Natural killer cell (primary cell): ENCODE data around the gene SAC3D1. TPM values are rescaled to one million over a fixed set of nuclear protein-coding genes. Genes with fewer than 3 reads are reported as not detected.

ENCODE experiments used
- ATAC-seq, 3 donors: fragments of 150-1000 bp in 2 of 3; fragments of 200-7000 bp in 1 of 3; cut with Tn5 transposase; 1 replicate in 1 of 3; 2 replicates in 2 of 3; pipeline ENCODE4 v1.10.0; 2021; ENCODE audit warnings: mild to moderate bottlenecking in 2 of 3, moderate library complexity in 2 of 3
- DNase-seq, 2 donors: peaks; one replicate each; pipeline versions ENCODE4 v3.0.0 to v3.0.0-alpha.2; 2013 to 2021; ENCODE audit warnings: mixed read lengths in 1 of 2
- H3K27ac ChIP-seq: one replicate; pipeline ENCODE4 v1.5.1; 2013; ENCODE audit warnings: mild to moderate bottlenecking, low read length
- H3K27me3 ChIP-seq: one replicate; pipeline ENCODE4 v1.6.1; 2013; ENCODE audit warnings: low read length; ENCODE audit not compliant: control insufficient read depth, insufficient read depth
- H3K36me3 ChIP-seq: one replicate; pipeline ENCODE4 v1.6.1; 2013; ENCODE audit warnings: low read length; ENCODE audit not compliant: control insufficient read depth, insufficient read depth
- H3K4me1 ChIP-seq: one replicate; pipeline ENCODE4 v1.6.1; 2013; ENCODE audit warnings: low read length; ENCODE audit not compliant: control insufficient read depth, insufficient read depth
- H3K4me3 ChIP-seq: one replicate; pipeline ENCODE4 v1.5.1; 2013; ENCODE audit warnings: low read length
- H3K9me3 ChIP-seq: one replicate; pipeline ENCODE4 v1.6.1; 2013; ENCODE audit warnings: low read length; ENCODE audit not compliant: control insufficient read depth, insufficient read depth
- H3K27ac Mint-ChIP-seq, 2 donors: one replicate each; pipeline ENCODE4 v1.8.0; 2022; ENCODE audit warnings: mild to moderate bottlenecking in 2 of 2, mixed read lengths in 2 of 2, moderate library complexity in 1 of 2
- H3K27me3 Mint-ChIP-seq, 2 donors: one replicate each; pipeline ENCODE4 v1.8.0; 2022; ENCODE audit warnings: low read depth in 2 of 2, mixed read lengths in 2 of 2
- H3K36me3 Mint-ChIP-seq: one replicate; pipeline ENCODE4 v1.8.0; 2022; ENCODE audit warnings: mixed read lengths
- H3K4me1 Mint-ChIP-seq, 2 donors: one replicate each; pipeline ENCODE4 v1.8.0; 2022; ENCODE audit warnings: mixed read lengths in 2 of 2
- H3K4me3 Mint-ChIP-seq: one replicate; pipeline ENCODE4 v1.8.0; 2022; ENCODE audit warnings: mild to moderate bottlenecking, moderate library complexity, mixed read lengths
- H3K9me3 Mint-ChIP-seq, 2 donors: one replicate each; pipeline ENCODE4 v1.8.0; 2022; ENCODE audit warnings: mixed read lengths in 2 of 2
- CTCF ChIP-seq: fragments of 200-600 bp; IDR thresholded peaks from one replicate; pipeline ENCODE4 v1.8.0; 2022; ENCODE audit warnings: antibody characterized with exemption
- WGBS: methylation state at CpG from one replicate; pipeline ENCODE4 v1.1.7; 2013; ENCODE audit warnings: missing lambda C conversion rate; ENCODE audit not compliant: insufficient coverage; 5-methylcytosine and 5-hydroxymethylcytosine counted together
- intact Hi-C: fragments of 100-400 bp; cut with micrococcal nuclease; formaldehyde crosslinking; loops from one replicate; pipeline ENCODE4 v1.14.2; 2022
- total RNA-seq, 4 donors: library from RNA; stranded (reverse); fragments of 120-200 nt in 1 of 4; gene quantifications; one replicate each; pipeline versions ENCODE4 v1.2.3 to v1.2.4, GENCODE V29; 2013 to 2022

Gene SAC3D1
- total RNA-seq, 3 donors from 2014 or later (not counting 1 experiment from before 2014, with no cell fraction given): 2.0 to 3.5 (median 2.8) TPM

GRCh38 chr11:65064847-65065240 lies 23.8 kb downstream of the SAC3D1 start:
- 97% methylated on average over 4 of the region's 4 CpGs for WGBS
- no peak overlapping the region for H3K27ac Mint-ChIP-seq
- TF ChIP-seq CTCF: no peak
- H3K9me3 ChIP-seq: no peaks in the 10 kb centered on the region
- no peaks in the 10 kb centered on the region for H3K9me3 Mint-ChIP-seq
- no peaks in the 10 kb centered on the region for H3K4me1 ChIP-seq
- ATAC-seq: no peak
- no peak for DNase-seq
- no peaks in the 10 kb centered on the region for H3K27me3 ChIP-seq
- H3K4me3 ChIP-seq: no peak overlapping the region
- H3K36me3 ChIP-seq: no peaks in the 10 kb centered on the region
- H3K36me3 Mint-ChIP-seq: no peaks in the 10 kb centered on the region
- H3K4me3 Mint-ChIP-seq: no peak overlapping the region
- peaks cover 3 to 7% of the 10 kb centered on the region in 2 donors for H3K27me3 Mint-ChIP-seq
- no peak overlapping the region for H3K27ac ChIP-seq
- no peaks in the 10 kb centered on the region for H3K4me1 Mint-ChIP-seq
- intact Hi-C loops: no loop called here

- Histone ChIP-seq H3K9me3 (no peaks in the 10 kb centered on the region), H3K4me1 (no peaks in the 10 kb centered on the region), H3K27me3 (no peaks in the 10 kb centered on the region), H3K36me3 (no peaks in the 10 kb centered on the region), H3K4me3 (no peak overlapping the region), H3K27ac (no peak overlapping the region)
- WGBS: 89% methylated on average over 7 of the region's 7 CpGs
- Mint-ChIP-seq H3K9me3 (no peaks in the 10 kb centered on the region), H3K4me1 (no peaks in the 10 kb centered on the region), H3K27ac (no peak overlapping the region), H3K4me3 (no peak overlapping the region), H3K36me3 (no peaks in the 10 kb centered on the region), H3K27me3 (peaks cover 2 to 7% of the 10 kb centered on the region in 2 donors)
- intact Hi-C loops: no loop called here
- DNase-seq (no peak), ATAC-seq (no peak)
- no peak for TF ChIP-seq CTCF
These were observed 24.8 kb downstream of the SAC3D1 start for GRCh38 chr11:65065851-65066250.

- Mint-ChIP-seq H3K4me3 (no peak overlapping the region), H3K4me1 (no peaks in the 10 kb centered on the region), H3K9me3 (no peaks in the 10 kb centered on the region), H3K27ac (no peak overlapping the region), H3K36me3 (no peaks in the 10 kb centered on the region), H3K27me3 (peaks cover 0 to 7% of the 10 kb centered on the region in 2 donors)
- intact Hi-C loops: no loop called here
- no peak for TF ChIP-seq CTCF
- 91% methylated on average over 11 of the region's 11 CpGs for WGBS
- Histone ChIP-seq H3K27ac (no peak overlapping the region), H3K27me3 (no peaks in the 10 kb centered on the region), H3K36me3 (no peaks in the 10 kb centered on the region), H3K4me3 (no peak overlapping the region), H3K9me3 (no peaks in the 10 kb centered on the region), H3K4me1 (no peaks in the 10 kb centered on the region)
- DNase-seq: no peak
- ATAC-seq: no peak
These were observed 25.3 kb downstream of the SAC3D1 start for GRCh38 chr11:65066315-65066714.

- H3K36me3 ChIP-seq: no peaks in the 10 kb centered on the region
- no peak overlapping the region for H3K4me3 ChIP-seq
- H3K27ac ChIP-seq: no peak overlapping the region
- DNase-seq (no peak), ATAC-seq (no peak)
- Mint-ChIP-seq H3K27ac (no peak overlapping the region), H3K27me3 (peaks cover 0 to 7% of the 10 kb centered on the region in 2 donors), H3K9me3 (no peaks in the 10 kb centered on the region), H3K4me1 (no peaks in the 10 kb centered on the region), H3K4me3 (no peak overlapping the region), H3K36me3 (no peaks in the 10 kb centered on the region)
- H3K9me3 ChIP-seq: no peaks in the 10 kb centered on the region
- no peaks in the 10 kb centered on the region for H3K27me3 ChIP-seq
- WGBS: 91% methylated on average over 4 of the region's 4 CpGs
- TF ChIP-seq CTCF: no peak
- intact Hi-C loops: no loop called here
- no peaks in the 10 kb centered on the region for H3K4me1 ChIP-seq
These were observed 25.8 kb downstream of the SAC3D1 start for GRCh38 chr11:65066805-65067291.
